Measurements from ENCODE around the gene CDYL2. TPM values are rescaled to one million over a fixed set of nuclear protein-coding genes. Genes with fewer than 3 reads are reported as not detected.

The CDYL2 gene
- total RNA-seq, 2 experiments from 2014 or later: 0.98 to 2.5 TPM

DNA sequence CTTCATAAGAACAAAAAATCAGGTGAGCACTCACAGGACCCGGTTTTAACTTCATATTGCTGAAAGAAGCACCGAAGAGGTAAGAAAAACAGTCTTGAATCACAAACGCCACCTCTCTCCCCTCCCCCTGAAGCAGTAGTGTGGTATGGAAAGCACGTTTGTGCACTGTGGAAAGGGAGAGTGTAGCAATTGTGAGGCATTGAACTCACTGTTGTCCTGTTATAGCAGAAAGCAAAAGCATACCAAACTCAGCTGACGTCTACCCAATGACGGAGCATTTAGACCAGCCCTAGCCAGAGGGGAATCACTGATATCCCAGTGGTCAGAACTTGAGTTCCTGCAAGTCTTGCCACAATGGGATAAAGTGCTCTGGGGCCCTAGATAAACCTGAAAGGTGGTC, 164.8 kb downstream of the CDYL2 start:
- H2AFZ ChIP-seq (ENCODE audit: low read length): no peak overlapping the region
- H3K4me2 ChIP-seq (ENCODE audit: low read length): no peak overlapping the region
- H3K9me3 ChIP-seq (ENCODE audit: low read length): no peaks in the 10 kb centered on the region
- no peaks in the 10 kb centered on the region for H3K4me1 ChIP-seq (ENCODE audit: insufficient read depth, low read length, poor library complexity, severe bottlenecking)
- intact Hi-C loops (cut with micrococcal nuclease; ENCODE audit: unreplicated experiment): no loop called here
- DNase-seq (ENCODE audit: low spot score): no peak
- H3K9me2 ChIP-seq (ENCODE audit: insufficient read depth, low read length): no peaks in the 10 kb centered on the region
- no peaks in the 10 kb centered on the region for H3K79me2 ChIP-seq (ENCODE audit: insufficient read depth, low read depth, low read length)
- H4K20me1 ChIP-seq (ENCODE audit: insufficient read depth, low read length): no peaks in the 10 kb centered on the region
- no peak overlapping the region for H3K4me3 ChIP-seq (ENCODE audit: low read depth, low read length, poor library complexity, severe bottlenecking)
- no peak overlapping the region for H3K27ac ChIP-seq (ENCODE audit: low read depth, low read length, poor library complexity, severe bottlenecking)
- no peaks in the 10 kb centered on the region for H3K36me3 ChIP-seq (ENCODE audit: insufficient read depth, low read length)
- ChIA-PET POLR2A (no interaction called here), CTCF (ENCODE audit: unreplicated experiment) (no interaction called here)
- no TSS peak for BruUV-seq (replicated peaks)
- TF ChIP-seq, protein P1, sequence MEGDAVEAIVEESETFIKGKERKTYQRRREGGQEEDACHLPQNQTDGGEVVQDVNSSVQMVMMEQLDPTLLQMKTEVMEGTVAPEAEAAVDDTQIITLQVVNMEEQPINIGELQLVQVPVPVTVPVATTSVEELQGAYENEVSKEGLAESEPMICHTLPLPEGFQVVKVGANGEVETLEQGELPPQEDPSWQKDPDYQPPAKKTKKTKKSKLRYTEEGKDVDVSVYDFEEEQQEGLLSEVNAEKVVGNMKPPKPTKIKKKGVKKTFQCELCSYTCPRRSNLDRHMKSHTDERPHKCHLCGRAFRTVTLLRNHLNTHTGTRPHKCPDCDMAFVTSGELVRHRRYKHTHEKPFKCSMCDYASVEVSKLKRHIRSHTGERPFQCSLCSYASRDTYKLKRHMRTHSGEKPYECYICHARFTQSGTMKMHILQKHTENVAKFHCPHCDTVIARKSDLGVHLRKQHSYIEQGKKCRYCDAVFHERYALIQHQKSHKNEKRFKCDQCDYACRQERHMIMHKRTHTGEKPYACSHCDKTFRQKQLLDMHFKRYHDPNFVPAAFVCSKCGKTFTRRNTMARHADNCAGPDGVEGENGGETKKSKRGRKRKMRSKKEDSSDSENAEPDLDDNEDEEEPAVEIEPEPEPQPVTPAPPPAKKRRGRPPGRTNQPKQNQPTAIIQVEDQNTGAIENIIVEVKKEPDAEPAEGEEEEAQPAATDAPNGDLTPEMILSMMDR (conservative IDR thresholded peaks at IDR 0.05; ENCODE audit: low read length): no peak
- no peak for TF ChIP-seq EZH2phosphoT487 (IDR thresholded peaks at IDR 0.05; ENCODE audit: borderline replicate concordance, low read depth, low read length)

DNA sequence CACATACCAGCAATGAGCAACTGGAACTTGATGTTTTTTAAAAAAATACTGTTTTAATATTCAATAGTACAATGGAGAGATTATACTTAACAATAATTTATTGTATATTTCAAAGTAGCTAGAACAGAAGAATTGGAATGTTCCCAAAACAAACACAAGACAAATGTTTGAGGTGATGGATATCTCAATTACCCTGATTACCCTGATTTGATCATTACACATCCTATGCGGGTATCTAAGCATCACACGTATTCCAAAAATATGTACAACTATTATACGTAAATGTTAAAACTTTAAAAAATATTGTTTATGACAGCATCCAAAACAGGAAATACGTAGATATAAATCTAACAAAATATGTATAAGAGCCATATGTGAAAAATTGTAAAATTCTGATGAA, 166.8 kb downstream of the CDYL2 start:
- no TSS peak for BruUV-seq (replicated peaks)
- POLR2A ChIA-PET: no interaction called here

DNA sequence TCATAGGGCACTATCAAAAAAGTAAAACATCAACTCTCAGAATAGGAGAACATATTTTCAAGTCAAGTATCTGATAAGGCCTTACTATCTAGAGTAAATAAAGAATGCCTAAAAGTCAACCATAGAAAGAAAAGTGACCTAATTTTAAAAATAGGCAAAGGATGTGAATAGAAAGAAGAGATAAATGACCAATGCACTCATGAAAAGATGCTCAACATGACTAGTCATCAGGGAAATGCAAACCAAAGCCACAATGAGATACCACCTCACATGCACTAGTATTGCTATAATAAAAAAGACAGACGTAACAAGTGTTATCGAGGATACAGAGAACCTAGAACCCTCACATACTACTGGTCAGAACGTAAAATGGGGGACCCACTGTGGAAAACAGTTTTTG, 172.8 kb downstream of the CDYL2 start:
- Histone ChIP-seq H3K79me2 (ENCODE audit: insufficient read depth, low read depth, low read length) (no peaks in the 10 kb centered on the region), H3K27ac (ENCODE audit: low read depth, low read length, poor library complexity, severe bottlenecking) (no peak overlapping the region), H3K9me3 (ENCODE audit: low read length) (no peaks in the 10 kb centered on the region), H4K20me1 (ENCODE audit: insufficient read depth, low read length) (no peaks in the 10 kb centered on the region), H3K9me2 (ENCODE audit: insufficient read depth, low read length) (no peaks in the 10 kb centered on the region), H3K4me1 (ENCODE audit: insufficient read depth, low read length, poor library complexity, severe bottlenecking) (no peaks in the 10 kb centered on the region), H3K4me3 (ENCODE audit: low read depth, low read length, poor library complexity, severe bottlenecking) (no peak overlapping the region), H3K4me2 (ENCODE audit: low read length) (no peak overlapping the region), H2AFZ (ENCODE audit: low read length) (no peak overlapping the region), H3K36me3 (ENCODE audit: insufficient read depth, low read length) (no peaks in the 10 kb centered on the region)
- CTCF ChIA-PET (ENCODE audit: unreplicated experiment): no interaction called here
- TF ChIP-seq EZH2phosphoT487 (IDR thresholded peaks at IDR 0.05; ENCODE audit: borderline replicate concordance, low read depth, low read length): no peak
- TF ChIP-seq, protein P1 (conservative IDR thresholded peaks at IDR 0.05; ENCODE audit: low read length): no peak
- no peak for DNase-seq (ENCODE audit: low spot score)
- no TSS peak for BruUV-seq (replicated peaks)
- POLR2A ChIA-PET: no interaction called here
- intact Hi-C loops (cut with micrococcal nuclease; ENCODE audit: unreplicated experiment): no loop called here

More for the DNA sequence above, 166.8 kb downstream of the CDYL2 start:
- DNase-seq (ENCODE audit: low spot score): no peak
- Histone ChIP-seq H3K9me3 (ENCODE audit: low read length) (no peaks in the 10 kb centered on the region), H2AFZ (ENCODE audit: low read length) (no peak overlapping the region), H3K4me2 (ENCODE audit: low read length) (no peak overlapping the region), H3K4me3 (ENCODE audit: low read depth, low read length, poor library complexity, severe bottlenecking) (no peak overlapping the region), H3K79me2 (ENCODE audit: insufficient read depth, low read depth, low read length) (no peaks in the 10 kb centered on the region), H3K9me2 (ENCODE audit: insufficient read depth, low read length) (no peaks in the 10 kb centered on the region), H3K36me3 (ENCODE audit: insufficient read depth, low read length) (no peaks in the 10 kb centered on the region), H3K27ac (ENCODE audit: low read depth, low read length, poor library complexity, severe bottlenecking) (no peak overlapping the region), H4K20me1 (ENCODE audit: insufficient read depth, low read length) (no peaks in the 10 kb centered on the region), H3K4me1 (ENCODE audit: insufficient read depth, low read length, poor library complexity, severe bottlenecking) (no peaks in the 10 kb centered on the region)
- TF ChIP-seq, protein P1 (conservative IDR thresholded peaks at IDR 0.05; ENCODE audit: low read length): no peak
- no peak for TF ChIP-seq EZH2phosphoT487 (IDR thresholded peaks at IDR 0.05; ENCODE audit: borderline replicate concordance, low read depth, low read length)
- CTCF ChIA-PET (ENCODE audit: unreplicated experiment): no interaction called here
- intact Hi-C loops (cut with micrococcal nuclease; ENCODE audit: unreplicated experiment): no loop called here
